NCI-H1694 (cell line): ENCODE results near the gene RPS6KL1.

Experiments used
- DNase-seq: peaks from one replicate; lab custom pipeline; 2025; lab: John Stamatoyannopoulos, UW

Gene RPS6KL1

DNA sequence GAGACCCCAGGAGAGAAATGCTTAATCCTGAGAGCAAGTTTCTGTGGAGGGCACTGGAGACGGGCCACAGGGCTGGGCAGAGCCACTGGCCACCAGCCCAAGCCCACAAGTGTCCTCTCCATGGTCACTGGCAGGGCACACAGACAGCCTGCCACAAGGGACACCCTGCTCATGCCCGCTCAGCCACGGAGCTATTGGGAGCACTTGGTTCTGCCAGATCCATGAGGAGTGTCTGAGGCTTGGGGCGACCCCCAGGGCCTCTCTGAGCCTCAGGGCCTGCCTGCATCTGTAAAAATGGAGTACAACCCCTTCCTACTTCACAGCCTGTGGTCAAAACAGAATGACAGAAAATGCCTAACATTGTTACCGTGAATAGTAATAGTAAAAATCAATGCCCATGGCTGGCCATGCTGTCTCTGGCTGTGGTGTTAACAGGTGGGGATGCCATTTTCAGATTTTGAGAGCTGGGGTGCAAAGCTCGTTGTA, 29.2 kb upstream of the RPS6KL1 start:
- no peak for DNase-seq

DNA sequence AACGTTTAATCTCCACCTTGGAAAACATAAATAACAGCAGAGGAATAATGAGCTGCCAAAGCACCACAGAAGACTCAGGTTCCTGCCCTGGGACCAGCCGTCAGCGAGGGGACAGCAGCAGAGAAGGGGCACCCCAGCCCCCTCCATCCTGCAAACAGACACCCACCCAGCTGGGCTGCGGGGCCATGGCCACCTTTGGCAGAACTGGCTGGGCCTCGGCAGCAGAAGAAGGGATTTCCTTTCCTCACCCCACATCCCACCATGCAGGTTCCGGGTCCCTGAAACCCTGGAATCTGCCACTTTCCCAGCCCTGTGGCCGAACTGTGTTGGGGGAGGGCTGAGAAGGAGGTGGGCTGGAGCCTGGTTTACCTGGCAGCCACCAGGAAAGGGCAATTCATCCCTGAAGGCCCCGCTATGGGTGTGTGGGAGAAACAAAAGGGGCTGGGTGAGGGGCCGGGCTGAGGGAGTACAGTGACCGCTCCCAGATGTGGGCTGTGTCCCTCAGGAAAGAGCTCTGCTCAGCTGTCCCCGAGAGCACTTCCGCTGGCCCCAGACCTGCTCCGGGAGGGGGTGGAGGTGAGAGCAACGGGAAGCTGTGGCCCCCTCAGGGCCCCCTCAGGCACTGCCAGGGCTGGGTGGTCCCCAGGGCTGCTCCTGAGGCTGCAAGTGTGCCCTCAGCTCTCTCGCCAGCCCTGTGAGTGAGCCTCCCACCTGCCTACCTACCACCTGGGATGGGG, 28.6 kb upstream of the RPS6KL1 start:
- DNase-seq = no peak

DNA sequence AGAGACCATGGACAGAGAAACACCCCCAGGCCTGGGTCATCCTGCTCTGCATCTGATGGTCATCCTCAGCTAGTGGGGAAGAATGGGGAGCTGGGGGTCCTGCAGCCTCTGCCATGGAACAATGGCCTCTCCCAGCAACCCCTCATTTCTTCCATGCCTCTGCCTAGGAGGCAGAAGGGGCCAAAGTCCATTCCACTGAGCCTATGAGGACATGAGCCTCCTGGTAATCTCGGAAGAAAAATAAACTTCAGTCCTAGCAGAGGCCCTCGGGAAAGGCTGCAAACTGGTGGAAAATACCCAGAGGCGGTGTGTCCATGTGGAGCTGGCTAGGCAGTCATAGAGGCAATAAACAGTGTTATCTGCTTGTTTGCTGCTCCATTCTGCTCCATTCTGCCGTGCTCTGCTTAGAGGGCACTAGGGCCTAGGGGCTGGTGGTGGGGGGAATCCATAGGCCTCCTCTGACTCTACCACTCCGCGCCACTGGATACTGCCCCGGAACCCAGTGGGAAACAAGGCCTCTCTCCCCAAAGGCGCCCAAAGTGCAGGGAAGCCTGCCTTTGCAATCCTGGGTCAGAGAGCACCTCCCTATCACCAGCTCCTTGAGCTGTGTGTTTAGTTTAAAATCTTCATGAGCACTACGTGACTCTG, 27.9 kb upstream of the RPS6KL1 start:
- DNase-seq = no peak

DNA sequence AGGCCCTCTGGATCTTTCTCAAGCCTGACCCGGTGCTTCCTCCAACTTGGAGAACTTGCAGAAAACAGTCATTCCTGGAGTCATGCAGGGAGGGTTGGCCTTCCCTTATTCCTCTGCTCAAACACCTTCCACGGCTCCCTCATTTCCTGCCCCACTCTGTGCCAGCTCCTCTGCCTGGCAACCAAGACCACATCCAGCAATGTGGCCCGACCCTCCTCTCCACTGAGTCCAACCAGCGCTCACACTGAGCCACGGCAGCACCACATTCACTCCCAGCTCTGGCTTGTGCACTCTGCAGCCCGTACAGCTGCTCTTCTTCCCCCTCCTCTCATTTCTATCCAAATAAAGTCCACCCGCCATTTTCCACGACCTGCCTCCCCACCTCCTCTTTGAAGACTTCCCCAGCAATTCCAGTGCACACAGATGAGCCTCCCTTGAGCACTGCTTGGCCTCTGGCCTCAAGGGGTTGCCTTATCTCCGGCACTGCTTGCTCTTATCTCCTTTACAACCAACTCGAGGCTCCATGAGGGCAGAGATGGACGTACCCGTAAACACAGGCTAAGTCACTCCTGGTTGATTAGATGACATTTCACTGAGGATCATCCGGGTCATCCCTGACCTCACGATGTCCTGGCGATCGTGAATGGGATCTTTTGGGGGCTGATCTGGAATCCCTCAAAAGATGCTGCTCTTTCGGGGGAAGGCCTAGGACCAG, 27.0 kb upstream of the RPS6KL1 start:
- DNase-seq = no peak

DNA sequence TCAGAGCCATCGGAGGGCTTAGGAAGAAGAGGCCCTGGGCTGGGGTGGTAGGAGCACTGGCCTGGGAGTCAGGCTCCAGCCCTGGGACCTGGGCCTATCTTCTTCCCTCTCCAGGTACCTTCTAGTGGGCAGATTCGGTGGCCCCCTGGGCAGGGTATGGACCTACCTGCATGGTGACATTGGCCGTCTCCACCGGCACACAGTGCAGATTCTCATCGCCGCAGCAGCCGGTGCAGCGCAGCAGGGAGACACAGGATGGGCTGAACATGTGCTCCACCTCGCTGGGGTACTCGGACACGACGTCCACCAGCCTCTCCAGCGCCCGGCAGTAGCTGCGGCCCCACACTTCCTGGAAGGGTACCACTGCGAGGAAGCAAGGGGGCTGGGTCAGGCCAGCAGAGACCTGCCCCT, 26.1 kb upstream of the RPS6KL1 start:
- DNase-seq = no peak

DNA sequence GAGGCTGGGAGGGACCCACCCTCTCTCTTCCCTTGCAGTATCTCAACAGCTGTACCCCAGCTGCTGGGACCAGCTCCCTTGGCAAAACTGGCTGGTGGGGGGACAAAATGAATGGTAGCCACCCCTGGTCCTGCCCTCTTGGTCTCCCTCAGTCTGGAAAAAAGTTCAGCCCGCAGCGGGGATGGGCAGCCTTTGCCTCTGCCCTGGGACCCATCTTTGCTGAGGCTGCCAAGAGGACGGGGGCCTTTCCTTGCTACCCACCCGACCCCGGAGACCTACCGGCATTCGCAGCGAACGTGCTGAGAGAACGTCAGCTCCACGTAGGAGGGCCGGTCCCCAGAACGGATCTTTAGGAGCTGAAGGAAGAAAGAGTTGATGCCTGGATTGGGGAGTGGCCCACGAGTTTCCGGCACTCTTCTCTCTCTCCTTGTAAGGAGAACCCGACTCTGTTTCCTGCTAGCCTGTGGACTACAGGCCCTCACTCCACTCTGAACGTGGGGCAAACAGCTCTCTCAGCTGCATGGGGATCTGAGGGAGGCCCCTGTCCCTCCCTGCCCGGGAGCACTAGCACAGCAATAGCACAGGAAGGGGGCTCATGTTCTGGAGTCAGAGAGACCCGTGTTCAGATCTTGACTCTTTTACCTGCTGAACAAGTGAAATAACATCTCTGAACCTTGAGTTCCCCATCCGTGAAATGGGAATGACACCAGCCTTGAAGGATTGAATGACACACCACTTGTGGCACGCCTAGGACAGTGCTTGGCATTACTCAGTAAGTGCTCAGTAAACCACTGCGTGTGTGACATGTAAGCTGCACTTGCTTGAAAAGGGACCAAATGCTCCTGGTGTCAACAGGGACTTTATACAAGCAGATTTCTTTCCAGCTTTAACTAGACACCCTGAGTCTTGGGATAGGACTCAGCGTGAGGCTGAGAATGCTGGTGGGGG, 25.4 kb upstream of the RPS6KL1 start:
- no peak for DNase-seq

DNA sequence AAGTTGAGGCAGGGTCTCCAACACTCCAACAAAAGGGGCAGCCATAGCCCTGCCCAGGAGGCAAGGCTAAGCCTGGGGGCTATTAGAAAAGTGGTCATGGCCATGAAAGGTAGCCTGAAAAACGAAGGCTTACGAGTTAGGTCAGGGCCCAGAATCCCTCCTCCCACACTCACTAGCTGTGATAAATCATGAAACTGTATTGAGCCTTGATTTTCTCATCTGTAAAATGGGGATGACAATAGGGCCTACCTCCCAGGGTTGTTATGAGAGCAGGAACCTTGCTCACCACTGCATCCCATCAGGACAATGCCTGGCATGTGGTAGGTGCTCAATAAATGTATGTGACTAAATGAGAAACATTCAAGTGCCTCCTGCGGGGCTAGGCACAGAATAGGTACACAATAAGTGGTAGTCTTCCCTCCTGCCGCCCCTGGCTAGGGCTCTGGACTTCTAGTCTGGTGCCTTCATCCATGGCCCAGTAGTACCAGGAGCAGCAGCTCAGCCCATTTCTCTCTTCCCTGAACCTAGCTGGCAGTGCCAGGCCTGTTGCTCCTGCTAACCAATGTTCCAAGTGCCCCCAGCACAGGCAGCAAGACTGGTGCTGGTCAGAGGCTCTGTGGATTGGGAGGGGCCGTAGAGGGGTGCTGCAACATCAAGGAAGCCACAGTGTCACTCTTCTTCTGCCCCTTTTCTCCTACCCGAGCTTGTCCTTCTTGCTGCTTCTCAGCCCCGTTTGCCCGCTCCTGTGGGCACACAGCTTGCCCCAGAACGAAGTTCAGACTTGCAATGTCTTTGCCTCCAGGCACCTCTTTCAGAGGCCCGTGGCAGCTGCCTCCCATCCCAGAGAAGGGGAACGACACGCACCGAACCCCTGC, 24.5 kb upstream of the RPS6KL1 start:
- DNase-seq = no peak

DNA sequence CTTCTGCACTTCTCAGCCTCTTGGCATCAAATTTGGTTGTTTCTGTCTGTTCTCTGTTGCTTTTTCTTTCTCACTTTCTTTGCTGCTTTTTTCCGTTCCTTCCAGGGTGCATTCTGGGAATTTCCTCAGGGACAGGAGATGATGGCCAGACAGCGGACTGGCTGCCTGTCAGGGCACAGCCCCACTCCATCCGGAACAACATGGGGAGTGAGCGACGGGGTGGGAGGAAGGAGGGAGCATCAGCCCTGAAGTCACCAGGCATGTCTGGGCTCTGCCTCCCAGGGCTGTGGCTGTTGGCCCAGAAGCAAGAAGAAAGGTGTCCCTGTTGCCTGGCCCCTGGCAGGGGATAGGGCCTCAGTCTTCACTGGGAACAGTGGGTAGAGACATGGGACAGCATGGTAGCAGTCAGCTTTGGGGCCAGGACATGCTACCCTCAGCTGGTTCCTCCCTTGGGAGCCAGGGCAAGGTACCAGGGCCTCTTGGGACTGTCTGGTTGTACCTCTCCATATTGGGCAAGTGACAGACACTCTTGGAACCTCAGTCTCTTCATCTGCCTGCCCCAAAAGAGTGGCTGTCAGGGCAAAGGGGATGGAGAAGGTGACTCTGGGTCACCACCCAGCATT, 23.7 kb upstream of the RPS6KL1 start:
- no peak for DNase-seq

DNA sequence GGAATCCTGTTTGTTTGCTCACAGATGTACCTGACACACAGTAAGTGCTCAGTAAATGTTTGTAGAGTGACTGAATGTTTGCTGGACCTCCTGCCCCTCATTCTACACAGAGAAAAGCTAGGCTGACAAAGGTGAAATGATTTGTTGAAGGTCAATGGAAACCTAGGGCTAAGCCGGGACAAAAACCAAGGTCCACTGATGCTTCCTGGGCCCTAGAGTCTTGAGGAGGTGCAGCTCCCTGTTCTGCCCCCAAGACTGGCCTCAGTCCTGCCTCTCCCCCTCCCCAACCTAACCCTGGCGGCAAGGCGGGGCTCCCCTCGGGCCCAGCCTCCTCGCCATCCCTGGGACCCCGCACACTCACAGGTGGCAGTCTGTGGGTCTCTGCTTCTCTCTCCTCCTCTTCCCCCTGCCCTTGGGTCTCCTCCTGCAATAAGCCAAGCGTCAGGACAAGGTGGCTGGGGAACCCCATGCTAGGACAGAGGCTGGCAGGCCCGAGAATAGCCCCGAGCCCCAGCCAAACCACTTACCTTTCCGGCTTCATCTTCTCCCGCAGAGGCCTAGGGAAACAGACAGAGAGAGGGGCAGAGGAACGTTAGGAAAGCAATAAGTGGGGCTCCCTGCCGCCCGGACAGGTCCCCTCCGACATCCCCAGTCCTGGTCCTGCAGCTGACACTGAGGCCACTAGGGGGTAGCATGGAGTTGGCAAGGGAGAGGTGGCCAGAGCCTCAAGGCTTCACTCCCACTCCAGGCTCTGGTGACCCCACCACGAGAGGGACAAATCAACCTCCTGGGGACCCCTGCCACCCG, 23.0 kb upstream of the RPS6KL1 start:
- peak; percentile 72 for DNase-seq

DNA sequence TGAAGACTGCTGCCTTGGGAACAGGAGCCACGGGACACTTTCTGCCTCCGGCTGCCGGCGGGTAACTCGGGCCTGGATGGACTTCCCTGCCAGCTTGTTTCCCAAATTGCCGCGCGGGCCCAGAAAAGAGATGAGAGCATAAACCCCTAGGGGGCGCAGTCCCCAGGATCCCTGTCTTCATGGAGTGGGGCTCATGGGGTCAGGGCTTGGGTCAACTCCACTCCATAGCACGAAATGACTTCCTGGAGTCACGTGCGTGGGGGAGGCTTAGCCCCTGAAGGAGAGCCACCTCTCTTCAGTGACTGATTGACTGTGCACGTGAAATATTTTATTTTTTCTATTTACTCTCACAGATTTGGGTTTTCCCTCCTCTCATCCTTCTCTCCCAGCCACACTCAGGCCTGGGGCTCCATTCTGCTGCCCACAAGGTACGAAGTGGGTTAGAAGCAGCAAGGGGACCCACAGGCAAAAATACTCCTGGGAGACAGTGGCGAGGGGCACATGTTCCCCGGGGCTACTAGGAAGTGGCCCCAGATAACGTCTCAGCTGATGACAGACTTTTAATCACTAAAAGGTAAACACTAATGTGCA, 22.3 kb upstream of the RPS6KL1 start:
- peak; percentile 37 for DNase-seq

DNA sequence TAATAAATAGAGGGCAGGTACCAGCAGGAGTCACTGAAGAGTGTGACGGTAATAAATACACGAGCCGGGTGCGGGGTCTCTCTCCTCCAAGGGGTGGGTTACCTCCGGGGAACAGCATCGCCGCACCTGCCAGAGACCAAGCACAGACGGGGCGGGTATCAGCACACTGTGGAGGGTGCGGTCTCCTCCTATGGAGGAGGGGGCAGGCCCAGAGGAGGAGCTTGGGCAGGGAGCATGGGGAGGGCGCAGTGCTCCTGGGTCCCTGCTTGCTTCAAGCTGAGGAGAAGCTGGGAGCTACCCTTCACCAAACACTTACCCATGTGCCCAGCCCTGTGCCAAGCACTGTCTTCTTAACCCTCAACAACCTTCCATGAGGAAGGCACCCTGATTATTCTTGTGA, 19.5 kb upstream of the RPS6KL1 start:
- DNase-seq = no peak

DNA sequence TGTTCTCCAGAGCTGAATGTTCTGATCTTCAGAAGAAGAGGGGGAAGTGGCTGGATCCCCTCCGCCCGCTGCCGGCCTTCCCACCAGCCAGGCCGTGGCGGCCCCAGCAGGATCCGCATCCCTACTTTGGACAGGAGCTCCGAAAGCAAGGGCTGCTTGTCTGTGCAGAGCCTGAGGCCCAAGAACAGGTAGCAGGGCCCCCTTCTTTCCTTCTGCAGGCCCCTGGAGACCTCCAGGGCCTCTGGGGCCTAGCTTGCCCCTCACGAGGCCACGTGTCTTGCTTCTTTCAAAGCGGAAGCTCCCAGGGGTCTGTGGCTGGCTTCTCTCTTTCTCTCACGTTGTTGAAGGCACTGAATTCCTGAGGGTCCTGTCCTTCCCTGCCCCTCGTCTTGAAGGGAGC, 19.1 kb upstream of the RPS6KL1 start:
- DNase-seq = no peak

DNA sequence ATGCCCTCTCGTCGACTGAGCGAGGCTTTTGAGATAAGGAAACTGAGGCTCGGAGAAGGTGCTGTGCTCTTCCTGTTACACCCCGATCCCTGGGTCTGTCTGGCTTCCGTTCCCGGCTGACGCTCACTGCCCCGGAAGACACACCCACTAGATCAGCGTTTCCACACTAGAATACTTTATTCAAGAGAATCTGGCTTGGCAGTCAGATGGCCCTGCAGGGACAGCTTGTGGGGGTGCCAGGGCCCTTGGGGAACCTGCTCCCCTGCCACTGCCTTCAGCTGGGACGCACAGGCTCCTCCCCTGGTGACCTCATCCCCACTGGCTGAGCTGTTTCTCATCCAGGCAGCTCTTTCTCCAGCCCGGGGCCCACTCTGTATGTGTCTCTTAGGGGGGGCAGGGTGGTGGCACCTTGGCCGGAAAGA, 18.6 kb upstream of the RPS6KL1 start:
- DNase-seq = no peak

DNA sequence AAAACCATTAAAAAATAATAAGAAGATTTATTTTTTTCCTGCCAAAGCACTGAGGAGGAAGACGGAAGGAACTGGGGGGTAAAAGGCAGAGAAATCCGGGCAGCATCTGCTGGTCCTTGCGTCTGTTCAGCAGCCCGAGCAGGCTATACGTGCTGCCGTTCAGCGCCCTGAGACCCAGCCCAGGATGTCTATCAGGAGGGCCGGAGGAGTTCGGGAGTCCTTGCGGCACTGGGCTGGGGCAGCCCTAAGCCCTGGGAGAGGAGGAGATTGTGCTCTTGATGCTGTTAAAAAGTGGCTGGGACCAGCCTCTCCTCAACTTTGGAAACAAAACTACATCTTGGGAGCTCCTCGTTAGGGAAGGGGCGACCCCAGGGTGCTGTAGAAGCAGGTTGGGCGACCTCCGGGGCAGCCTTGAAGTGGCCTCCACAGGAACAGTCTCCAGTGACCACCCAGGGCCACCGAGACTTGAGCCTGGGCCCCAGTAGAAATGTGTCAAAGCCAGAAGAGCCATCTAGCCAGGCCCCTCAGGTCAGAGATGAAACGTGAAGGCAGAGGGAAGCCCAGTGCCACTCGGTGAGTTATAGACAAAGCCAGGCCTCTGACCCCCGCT, 18.0 kb upstream of the RPS6KL1 start:
- no peak for DNase-seq

DNA sequence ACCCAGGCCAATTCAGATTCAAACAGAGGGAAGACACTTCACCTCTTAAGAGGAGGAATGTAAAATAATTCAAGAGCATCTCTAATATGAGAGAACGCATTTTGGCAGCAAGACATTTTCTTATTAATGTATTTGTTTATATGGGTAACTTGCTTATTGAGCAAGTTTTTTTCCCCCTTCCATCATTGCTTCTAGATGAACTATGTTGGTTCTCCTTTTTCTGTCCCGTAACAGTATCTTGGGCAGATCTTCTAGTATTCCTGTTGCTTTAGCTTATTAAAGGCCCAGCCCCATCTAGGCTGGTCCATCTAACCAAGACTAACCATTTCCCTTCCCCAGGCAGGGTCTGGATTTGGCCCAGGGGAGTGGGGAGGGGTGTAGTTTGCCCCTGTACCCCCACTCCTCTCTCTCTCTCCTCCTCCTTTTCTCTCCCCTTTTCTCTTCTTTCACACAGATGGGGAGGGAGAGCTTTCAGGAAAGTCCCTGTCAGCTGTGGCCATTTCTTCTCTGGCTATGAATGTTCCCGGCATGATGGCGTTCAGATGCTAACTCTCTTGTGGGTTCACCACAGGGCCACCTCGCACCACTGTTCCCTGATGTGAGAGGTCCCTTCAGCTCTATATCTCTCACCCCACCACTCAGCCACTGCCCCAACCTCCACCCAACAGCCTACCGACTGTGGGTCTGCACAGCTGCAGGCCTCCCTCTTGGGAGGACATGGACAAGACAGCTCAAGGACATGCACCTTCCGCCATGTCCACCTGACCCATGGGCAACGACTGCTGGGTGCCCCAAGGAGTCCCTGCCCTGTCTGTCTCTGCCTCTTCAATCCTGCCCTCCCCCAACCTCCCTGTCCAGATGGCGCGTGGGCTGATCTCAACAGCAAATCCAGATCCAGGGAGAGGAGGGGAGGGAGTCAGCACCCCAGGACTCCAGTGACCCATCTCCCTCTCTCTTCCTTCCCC, 15.8 kb upstream of the RPS6KL1 start:
- no peak for DNase-seq

DNA sequence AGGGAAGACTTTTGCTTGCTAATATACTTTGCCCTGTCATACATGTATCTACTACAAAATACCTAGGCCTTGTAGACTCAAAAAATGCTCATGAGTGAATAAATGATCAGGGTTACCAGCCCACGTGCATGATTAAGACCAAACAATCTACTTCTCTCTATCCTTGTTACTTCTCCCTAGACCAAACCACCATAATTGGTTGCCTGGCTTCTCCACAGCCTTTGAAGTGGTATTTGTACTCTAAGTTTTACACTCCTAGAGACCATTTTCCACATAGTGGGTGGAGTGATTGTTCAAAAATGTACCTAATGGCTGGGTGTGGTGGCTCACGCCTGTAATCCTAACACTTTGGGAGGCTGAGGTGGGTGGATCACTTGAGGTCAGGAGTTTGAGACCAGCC, 14.1 kb upstream of the RPS6KL1 start:
- DNase-seq = no peak

DNA sequence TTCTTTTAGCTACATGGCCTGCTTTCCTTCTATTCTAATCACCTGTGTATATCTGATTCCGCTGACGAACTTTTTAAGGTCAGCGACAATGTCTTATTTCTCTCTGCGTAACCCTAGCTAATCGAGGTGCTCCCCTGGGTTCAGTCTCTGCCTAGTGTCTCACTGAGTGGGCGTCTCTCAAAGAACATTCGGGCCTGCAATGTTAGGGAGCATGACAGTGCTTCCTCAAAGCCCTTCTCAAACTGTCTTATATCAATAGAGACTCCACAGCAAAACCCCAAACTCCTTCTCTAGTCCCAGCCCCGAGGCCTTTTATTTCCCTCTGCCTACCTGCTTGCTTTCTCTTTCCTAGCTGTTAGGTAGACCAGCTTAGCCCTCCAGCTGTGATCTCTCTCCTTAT, 13.7 kb upstream of the RPS6KL1 start:
- DNase-seq = no peak

DNA sequence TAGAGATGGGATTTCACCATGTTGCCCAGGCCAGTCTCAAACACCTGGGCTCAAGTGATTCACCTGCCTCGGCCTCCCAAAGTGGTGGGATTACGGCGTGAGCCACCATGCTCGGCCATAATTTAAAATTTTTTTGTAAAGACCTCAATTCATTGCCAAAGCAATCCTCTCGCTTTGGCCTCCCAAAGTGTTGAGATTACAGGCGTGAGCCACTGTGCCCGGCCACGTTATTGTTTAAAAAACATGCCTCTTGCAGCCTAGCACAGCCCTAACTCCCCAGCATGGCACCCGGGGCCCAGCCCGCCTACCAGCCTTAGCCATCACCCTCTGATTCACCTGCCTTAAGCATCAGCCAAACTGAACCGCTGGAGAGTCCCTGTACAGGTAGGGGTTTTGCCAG, 13.1 kb upstream of the RPS6KL1 start:
- no peak for DNase-seq
